ENCODE results near the gene CNTNAP3.
"Not testable (repeated sequence)": the region's sequence is repeated elsewhere in the genome, so short reads cannot be mapped to it uniquely, and the experiment has no call there.

Gene CNTNAP3

DNA sequence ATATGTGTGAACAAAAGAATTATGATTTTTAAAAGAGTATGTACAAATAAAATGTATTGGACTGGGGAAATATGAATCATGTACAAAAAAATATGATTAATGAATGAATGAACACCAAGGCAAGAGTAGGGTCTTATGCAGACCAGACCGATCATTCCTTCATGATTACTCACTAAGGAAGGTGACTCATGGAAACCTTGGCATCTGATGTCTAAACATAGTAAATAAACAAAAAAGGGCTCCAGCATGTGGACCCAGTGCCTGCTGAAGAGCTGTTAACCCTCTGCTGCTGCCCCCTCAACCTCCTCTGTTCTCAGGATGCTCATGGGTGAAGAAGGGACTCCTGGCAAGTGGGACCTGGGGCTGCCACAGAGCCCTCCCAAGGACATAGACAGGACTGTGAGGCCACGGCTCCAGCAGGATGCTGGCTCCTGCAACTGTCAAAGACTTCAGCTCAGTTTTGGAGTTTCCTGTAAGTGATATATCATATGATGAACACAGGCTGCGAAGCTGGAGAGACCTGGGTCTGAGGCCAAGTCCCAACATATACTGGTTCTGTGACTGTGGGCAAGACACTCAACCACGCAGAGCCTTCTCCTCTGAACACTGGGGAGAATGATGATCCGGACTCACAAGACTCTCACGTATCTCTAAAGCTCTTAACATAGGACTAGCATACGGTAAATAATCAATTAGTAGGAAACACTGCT is 89.8 kb downstream of the CNTNAP3 start:
- not testable (repeated sequence) for H3K9me3 ChIP-seq (ENCODE audit: insufficient read depth, low read length); H2AFZ ChIP-seq (ENCODE audit: low read depth, low read length); H3K27ac ChIP-seq (ENCODE audit: low read length); H3K4me2 ChIP-seq (ENCODE audit: low read length); H3K4me3 ChIP-seq (ENCODE audit: low read length); H3K27me3 ChIP-seq (ENCODE audit: low read depth, low read length); H3K9ac ChIP-seq (ENCODE audit: low read length); H3K4me1 ChIP-seq (ENCODE audit: low read length); H4K20me1 ChIP-seq (ENCODE audit: insufficient read depth, low read length); H3K36me3 ChIP-seq (replicated peaks; ENCODE audit: low read depth, low read length); H3K79me2 ChIP-seq (ENCODE audit: low read length)

DNA sequence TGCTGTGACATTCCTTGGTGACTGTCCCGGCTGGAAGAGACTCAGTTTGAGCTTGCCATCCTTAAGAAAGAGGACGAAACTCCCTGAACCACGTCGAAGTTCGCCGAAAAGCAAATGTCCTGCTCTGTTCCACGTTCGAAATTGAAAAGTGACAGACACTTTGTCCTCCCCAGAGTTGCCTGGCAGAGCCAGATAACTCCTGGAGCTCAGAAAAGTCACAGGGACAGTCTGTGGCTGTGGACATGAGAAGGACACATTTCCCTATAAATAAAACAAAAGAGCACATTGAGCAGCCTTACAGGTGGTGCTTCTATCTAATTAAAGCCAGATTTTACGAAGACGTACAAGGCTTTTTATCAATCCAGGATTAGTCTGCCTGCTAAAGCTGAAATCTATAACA is 116.6 kb downstream of the CNTNAP3 start:
- not testable (repeated sequence) for H3K36me3 ChIP-seq (replicated peaks; ENCODE audit: low read depth, low read length); H3K27me3 ChIP-seq (ENCODE audit: low read depth, low read length); H3K4me1 ChIP-seq (ENCODE audit: low read length); H4K20me1 ChIP-seq (ENCODE audit: insufficient read depth, low read length); H2AFZ ChIP-seq (ENCODE audit: low read depth, low read length); H3K79me2 ChIP-seq (ENCODE audit: low read length); H3K9me3 ChIP-seq (ENCODE audit: insufficient read depth, low read length); H3K4me3 ChIP-seq (ENCODE audit: low read length); H3K27ac ChIP-seq (ENCODE audit: low read length); H3K4me2 ChIP-seq (ENCODE audit: low read length); H3K9ac ChIP-seq (ENCODE audit: low read length)

DNA sequence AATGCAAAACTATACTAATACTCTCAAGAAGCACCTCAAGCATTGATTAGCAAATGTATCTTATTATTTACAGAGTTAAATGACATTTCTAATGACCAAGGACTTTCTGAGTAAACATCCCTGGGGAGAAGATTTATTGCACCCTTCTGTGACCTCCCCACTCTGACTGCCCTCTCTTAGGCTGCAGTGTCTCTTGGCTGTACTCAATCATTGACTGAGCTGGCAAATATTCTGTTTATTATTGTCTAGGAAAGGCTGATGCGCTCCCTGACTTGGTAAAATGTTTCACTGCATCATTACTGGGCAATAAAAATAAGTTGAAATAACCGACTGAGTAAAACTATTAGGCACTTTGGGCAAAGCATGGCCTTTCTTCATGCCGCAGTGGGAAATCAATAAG is 130.3 kb downstream of the CNTNAP3 start:
- not testable (repeated sequence) for H2AFZ ChIP-seq (ENCODE audit: low read depth, low read length); H3K9ac ChIP-seq (ENCODE audit: low read length); H3K4me3 ChIP-seq (ENCODE audit: low read length); H3K79me2 ChIP-seq (ENCODE audit: low read length); H3K36me3 ChIP-seq (replicated peaks; ENCODE audit: low read depth, low read length); H3K4me2 ChIP-seq (ENCODE audit: low read length); H3K4me1 ChIP-seq (ENCODE audit: low read length); H4K20me1 ChIP-seq (ENCODE audit: insufficient read depth, low read length); H3K27ac ChIP-seq (ENCODE audit: low read length); H3K9me3 ChIP-seq (ENCODE audit: insufficient read depth, low read length); H3K27me3 ChIP-seq (ENCODE audit: low read depth, low read length)

DNA sequence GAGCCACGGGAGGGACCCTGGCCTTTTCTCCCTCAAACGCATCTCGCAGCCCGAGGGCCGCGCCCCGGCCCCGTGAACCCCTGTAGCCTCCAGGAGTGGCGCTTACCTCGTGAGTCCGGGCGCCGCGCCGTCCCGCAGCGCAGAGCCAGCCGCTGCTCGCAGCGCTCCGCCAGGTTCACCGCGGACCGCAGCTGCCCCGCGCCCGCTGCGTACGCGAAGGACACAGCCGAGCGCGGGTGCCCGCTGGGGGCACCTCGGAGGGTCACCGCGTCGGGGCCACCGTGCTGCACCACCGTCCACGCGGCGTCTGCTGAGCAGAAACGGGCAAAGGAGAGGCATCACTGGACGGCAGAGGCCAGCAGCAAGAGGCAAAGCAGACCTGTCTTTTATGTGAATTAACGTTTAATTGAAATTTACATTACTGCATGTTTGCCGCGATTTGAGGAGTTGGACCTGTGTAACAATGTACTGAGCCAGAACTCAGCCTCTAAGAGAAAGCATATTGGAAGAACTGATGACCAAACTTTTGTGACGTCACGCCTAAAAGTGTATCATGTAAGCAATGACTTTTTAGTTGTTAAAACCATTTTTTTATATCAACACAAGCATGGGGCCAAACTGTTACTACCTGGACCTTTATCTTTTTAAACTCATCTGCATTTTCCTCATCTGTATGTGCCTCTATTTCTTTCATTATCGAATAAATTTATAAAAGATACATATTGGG is 155.0 kb downstream of the CNTNAP3 start:
- not testable (repeated sequence) for H3K9me3 ChIP-seq (ENCODE audit: insufficient read depth, low read length); H3K4me3 ChIP-seq (ENCODE audit: low read length); H3K79me2 ChIP-seq (ENCODE audit: low read length); H3K4me1 ChIP-seq (ENCODE audit: low read length); H3K27me3 ChIP-seq (ENCODE audit: low read depth, low read length); H3K4me2 ChIP-seq (ENCODE audit: low read length); H4K20me1 ChIP-seq (ENCODE audit: insufficient read depth, low read length); H3K27ac ChIP-seq (ENCODE audit: low read length); H3K36me3 ChIP-seq (replicated peaks; ENCODE audit: low read depth, low read length); H2AFZ ChIP-seq (ENCODE audit: low read depth, low read length); H3K9ac ChIP-seq (ENCODE audit: low read length)

DNA sequence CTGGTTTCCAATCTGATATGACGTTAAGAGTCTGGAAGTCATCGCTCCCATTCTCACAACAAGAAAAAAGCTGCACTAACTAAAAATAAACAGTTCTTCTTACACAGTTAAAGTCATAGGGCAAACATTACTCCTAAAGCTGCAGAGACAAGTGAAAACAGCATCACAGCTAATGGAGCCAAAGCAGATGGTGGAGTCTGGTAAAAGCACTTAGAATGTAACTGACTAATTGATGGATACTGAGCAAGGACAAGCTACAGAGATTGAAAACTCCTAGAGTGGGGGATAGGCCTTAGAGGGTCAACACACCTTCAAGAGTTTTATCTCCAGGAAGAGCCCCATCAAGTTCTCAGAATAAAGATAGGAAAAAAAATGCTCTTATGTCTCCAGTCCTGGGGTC is 166.6 kb downstream of the CNTNAP3 start:
- H3K9ac ChIP-seq (ENCODE audit: low read length); H3K27me3 ChIP-seq (ENCODE audit: low read depth, low read length); H3K9me3 ChIP-seq (ENCODE audit: insufficient read depth, low read length); H3K79me2 ChIP-seq (ENCODE audit: low read length); H4K20me1 ChIP-seq (ENCODE audit: insufficient read depth, low read length); H3K36me3 ChIP-seq (replicated peaks; ENCODE audit: low read depth, low read length); H3K4me2 ChIP-seq (ENCODE audit: low read length); H3K27ac ChIP-seq (ENCODE audit: low read length); H3K4me1 ChIP-seq (ENCODE audit: low read length); H2AFZ ChIP-seq (ENCODE audit: low read depth, low read length); H3K4me3 ChIP-seq (ENCODE audit: low read length): not testable (repeated sequence)

DNA sequence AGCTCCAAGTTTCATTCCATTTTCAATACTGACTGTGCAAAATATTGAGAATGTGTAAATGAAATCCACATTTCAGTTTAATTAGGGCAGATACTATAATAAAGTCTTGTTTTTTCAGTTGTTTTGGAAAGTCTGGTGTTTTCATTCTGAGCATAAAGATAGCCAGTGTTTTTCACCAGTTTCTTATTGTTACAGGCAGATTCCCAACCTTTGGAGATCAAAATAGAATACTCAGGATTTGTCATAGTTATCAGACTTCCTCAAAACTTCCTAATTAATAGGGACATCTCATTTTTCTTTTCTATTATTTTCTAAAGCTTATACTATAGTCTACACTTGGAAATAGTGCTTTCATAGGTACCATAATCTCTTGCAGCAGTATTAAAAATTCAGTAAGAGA is 176.2 kb downstream of the CNTNAP3 start:
- H3K36me3 ChIP-seq (replicated peaks; ENCODE audit: low read depth, low read length); H3K27me3 ChIP-seq (ENCODE audit: low read depth, low read length); H3K4me1 ChIP-seq (ENCODE audit: low read length); H3K4me3 ChIP-seq (ENCODE audit: low read length); H4K20me1 ChIP-seq (ENCODE audit: insufficient read depth, low read length); H3K9me3 ChIP-seq (ENCODE audit: insufficient read depth, low read length); H3K27ac ChIP-seq (ENCODE audit: low read length); H3K79me2 ChIP-seq (ENCODE audit: low read length); H2AFZ ChIP-seq (ENCODE audit: low read depth, low read length); H3K9ac ChIP-seq (ENCODE audit: low read length); H3K4me2 ChIP-seq (ENCODE audit: low read length): not testable (repeated sequence)

DNA sequence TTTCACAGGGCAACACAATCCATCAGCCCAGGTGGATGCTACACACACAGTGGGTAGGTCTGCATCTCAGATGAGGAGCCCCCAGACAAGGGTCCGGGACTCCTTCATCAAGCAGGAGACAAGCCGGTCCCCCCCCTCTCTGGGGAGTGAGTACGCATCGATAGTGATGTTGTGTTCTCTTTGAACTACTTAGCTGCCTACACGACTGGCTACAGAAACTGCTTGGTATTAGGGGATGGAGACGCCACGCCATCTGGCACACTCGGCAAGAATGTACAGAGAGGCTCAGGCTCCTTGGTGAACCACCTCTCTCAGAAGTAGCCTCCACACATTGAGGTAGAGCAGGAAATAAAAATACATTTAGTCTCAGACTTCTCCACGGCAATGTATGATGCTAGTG is 179.8 kb downstream of the CNTNAP3 start:
- no peak for TF ChIP-seq EZH2phosphoT487 (IDR thresholded peaks at IDR 0.05; ENCODE audit: low read depth)
- TF ChIP-seq, protein P1, sequence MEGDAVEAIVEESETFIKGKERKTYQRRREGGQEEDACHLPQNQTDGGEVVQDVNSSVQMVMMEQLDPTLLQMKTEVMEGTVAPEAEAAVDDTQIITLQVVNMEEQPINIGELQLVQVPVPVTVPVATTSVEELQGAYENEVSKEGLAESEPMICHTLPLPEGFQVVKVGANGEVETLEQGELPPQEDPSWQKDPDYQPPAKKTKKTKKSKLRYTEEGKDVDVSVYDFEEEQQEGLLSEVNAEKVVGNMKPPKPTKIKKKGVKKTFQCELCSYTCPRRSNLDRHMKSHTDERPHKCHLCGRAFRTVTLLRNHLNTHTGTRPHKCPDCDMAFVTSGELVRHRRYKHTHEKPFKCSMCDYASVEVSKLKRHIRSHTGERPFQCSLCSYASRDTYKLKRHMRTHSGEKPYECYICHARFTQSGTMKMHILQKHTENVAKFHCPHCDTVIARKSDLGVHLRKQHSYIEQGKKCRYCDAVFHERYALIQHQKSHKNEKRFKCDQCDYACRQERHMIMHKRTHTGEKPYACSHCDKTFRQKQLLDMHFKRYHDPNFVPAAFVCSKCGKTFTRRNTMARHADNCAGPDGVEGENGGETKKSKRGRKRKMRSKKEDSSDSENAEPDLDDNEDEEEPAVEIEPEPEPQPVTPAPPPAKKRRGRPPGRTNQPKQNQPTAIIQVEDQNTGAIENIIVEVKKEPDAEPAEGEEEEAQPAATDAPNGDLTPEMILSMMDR (IDR thresholded peaks at IDR 0.05; ENCODE audit: low read depth, low read length) = no peak
- Histone ChIP-seq H2AFZ (ENCODE audit: low read depth, low read length) (no peak overlapping the region), H3K9me3 (ENCODE audit: insufficient read depth, low read length) (no peaks in the 10 kb centered on the region), H3K4me3 (ENCODE audit: low read length) (no peak overlapping the region), H3K79me2 (ENCODE audit: low read length) (no peaks in the 10 kb centered on the region), H4K20me1 (ENCODE audit: insufficient read depth, low read length) (no peaks in the 10 kb centered on the region), H3K27me3 (ENCODE audit: low read depth, low read length) (no peaks in the 10 kb centered on the region), H3K4me1 (ENCODE audit: low read length) (no peaks in the 10 kb centered on the region), H3K36me3 (replicated peaks; ENCODE audit: low read depth, low read length) (no peaks in the 10 kb centered on the region), H3K9ac (ENCODE audit: low read length) (no peak overlapping the region), H3K4me2 (ENCODE audit: low read length) (no peak overlapping the region), H3K27ac (ENCODE audit: low read length) (no peak overlapping the region)

DNA sequence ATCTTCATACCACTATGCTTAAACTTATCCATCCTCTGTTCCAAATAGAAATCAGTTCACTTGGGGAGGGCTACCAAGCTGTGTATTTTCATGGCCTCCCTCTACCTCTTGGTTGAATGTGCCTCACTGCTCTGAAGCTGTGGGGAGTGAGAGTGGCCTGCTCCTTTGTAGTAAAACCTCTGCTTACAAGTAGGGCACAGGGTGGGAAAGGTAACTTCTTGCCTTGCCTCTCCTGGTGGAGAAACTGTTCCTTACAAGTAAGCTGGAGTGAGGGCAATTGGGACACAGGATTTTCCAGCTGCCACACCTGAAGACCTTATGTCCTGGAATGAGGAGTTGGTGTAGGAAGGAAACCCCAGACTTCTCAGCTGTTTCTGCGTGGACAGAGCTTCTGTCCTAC is 190.8 kb downstream of the CNTNAP3 start:
- not testable (repeated sequence) for H3K4me3 ChIP-seq (ENCODE audit: low read length); H3K79me2 ChIP-seq (ENCODE audit: low read length); H3K27ac ChIP-seq (ENCODE audit: low read length); H3K27me3 ChIP-seq (ENCODE audit: low read depth, low read length); H3K4me2 ChIP-seq (ENCODE audit: low read length); H2AFZ ChIP-seq (ENCODE audit: low read depth, low read length); H4K20me1 ChIP-seq (ENCODE audit: insufficient read depth, low read length); H3K9me3 ChIP-seq (ENCODE audit: insufficient read depth, low read length); H3K9ac ChIP-seq (ENCODE audit: low read length); H3K4me1 ChIP-seq (ENCODE audit: low read length); H3K36me3 ChIP-seq (replicated peaks; ENCODE audit: low read depth, low read length)

DNA sequence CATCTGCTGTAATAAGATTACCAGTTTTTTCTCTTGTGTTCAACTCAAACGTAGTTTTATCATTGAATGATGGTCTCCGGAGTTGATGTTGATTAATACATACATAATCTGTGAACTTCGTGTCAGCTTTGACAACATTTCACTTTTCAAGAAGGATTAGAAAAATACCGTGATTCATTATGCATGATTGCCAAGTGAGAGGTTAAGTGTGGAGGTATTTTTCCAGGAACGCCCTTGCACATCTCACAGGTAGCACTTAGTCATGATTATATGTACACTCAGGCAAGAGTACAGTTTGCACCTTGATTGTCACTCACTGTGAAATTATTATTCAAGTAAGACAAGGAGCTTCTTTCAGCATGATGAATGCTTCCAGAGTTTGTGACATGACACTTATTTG is 202.7 kb downstream of the CNTNAP3 start:
- H2AFZ ChIP-seq (ENCODE audit: low read depth, low read length); H3K79me2 ChIP-seq (ENCODE audit: low read length); H3K36me3 ChIP-seq (replicated peaks; ENCODE audit: low read depth, low read length); H3K27me3 ChIP-seq (ENCODE audit: low read depth, low read length); H3K27ac ChIP-seq (ENCODE audit: low read length); H4K20me1 ChIP-seq (ENCODE audit: insufficient read depth, low read length); H3K9me3 ChIP-seq (ENCODE audit: insufficient read depth, low read length); H3K4me3 ChIP-seq (ENCODE audit: low read length); H3K9ac ChIP-seq (ENCODE audit: low read length); H3K4me1 ChIP-seq (ENCODE audit: low read length); H3K4me2 ChIP-seq (ENCODE audit: low read length): not testable (repeated sequence)
